Progenitor cell of endocrine pancreas (in vitro differentiated cells): Measurements from ENCODE around the gene PPP1R16B. TPM values are rescaled to one million over a fixed set of nuclear protein-coding genes. Genes with fewer than 3 reads are reported as not detected.

ENCODE experiments used
- DNase-seq: peaks from one replicate; pipeline ENCODE4 v3.0.0; 2021; ENCODE audit warnings: low spot score; ENCODE audit not compliant: unreplicated experiment
- H3K27ac Mint-ChIP-seq: 2 replicates; pipeline ENCODE4 v1.8.0; 2021; ENCODE audit warnings: mild to moderate bottlenecking, moderate library complexity, mixed read lengths
- H3K27me3 Mint-ChIP-seq: 2 replicates; pipeline ENCODE4 v1.8.0; 2021; ENCODE audit warnings: mixed read lengths
- H3K36me3 Mint-ChIP-seq: 2 replicates; pipeline ENCODE4 v1.8.0; 2022; ENCODE audit warnings: mixed read lengths; ENCODE audit not compliant: insufficient read depth
- H3K4me1 Mint-ChIP-seq: 2 replicates; pipeline ENCODE4 v1.8.0; 2021; ENCODE audit warnings: low read depth, mixed read lengths
- H3K4me3 Mint-ChIP-seq: 2 replicates; pipeline ENCODE4 v1.8.0; 2021; ENCODE audit warnings: low read depth, mild to moderate bottlenecking, moderate library complexity, mixed read lengths
- H3K9me3 Mint-ChIP-seq: 2 replicates; pipeline ENCODE4 v1.8.0; 2021; ENCODE audit warnings: low read depth, mixed read lengths
- total RNA-seq: library from RNA; stranded (reverse); gene quantifications from 2 replicates; pipeline ENCODE4 v1.2.1, GENCODE V29; 2021
- TF ChIP-seq, protein P1 (sequence below): fragments of 200-600 bp; sonication (generic); IDR thresholded peaks from one replicate; pipeline ENCODE4 v1.5.0; 2021; ENCODE audit warnings: antibody characterized with exemption, mild to moderate bottlenecking; ENCODE audit not compliant: unreplicated experiment

The PPP1R16B gene
- total RNA-seq, 1 donor from 2014 or later: not detected

DNA sequence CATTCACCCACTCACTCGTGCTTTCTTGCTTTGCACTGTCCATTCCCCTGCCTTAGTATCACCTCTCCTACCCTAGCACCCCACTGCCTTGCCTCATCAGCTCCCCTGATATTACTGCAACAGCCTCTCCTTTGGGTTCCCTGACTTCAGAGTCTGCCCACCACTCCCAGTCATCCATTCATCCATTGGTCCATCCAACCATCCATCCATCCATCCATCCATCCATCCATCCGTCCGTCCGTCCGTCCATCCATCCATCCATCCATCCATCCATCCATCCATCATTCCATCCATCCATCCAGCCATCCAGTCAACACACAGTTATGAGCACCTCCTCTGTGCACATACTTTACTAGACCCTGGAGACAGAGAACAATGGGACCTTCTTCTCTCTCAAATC is 97.8 kb downstream of the PPP1R16B start:
- no peaks in the 10 kb centered on the region for H3K9me3 Mint-ChIP-seq
- TF ChIP-seq, protein P1, sequence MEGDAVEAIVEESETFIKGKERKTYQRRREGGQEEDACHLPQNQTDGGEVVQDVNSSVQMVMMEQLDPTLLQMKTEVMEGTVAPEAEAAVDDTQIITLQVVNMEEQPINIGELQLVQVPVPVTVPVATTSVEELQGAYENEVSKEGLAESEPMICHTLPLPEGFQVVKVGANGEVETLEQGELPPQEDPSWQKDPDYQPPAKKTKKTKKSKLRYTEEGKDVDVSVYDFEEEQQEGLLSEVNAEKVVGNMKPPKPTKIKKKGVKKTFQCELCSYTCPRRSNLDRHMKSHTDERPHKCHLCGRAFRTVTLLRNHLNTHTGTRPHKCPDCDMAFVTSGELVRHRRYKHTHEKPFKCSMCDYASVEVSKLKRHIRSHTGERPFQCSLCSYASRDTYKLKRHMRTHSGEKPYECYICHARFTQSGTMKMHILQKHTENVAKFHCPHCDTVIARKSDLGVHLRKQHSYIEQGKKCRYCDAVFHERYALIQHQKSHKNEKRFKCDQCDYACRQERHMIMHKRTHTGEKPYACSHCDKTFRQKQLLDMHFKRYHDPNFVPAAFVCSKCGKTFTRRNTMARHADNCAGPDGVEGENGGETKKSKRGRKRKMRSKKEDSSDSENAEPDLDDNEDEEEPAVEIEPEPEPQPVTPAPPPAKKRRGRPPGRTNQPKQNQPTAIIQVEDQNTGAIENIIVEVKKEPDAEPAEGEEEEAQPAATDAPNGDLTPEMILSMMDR: no peak
- H3K36me3 Mint-ChIP-seq: no peaks in the 10 kb centered on the region
- no peak for DNase-seq
- H3K27ac Mint-ChIP-seq: no peak overlapping the region
- no peaks in the 10 kb centered on the region for H3K4me1 Mint-ChIP-seq
- H3K4me3 Mint-ChIP-seq: no peak overlapping the region
- peaks cover 4% of the 10 kb centered on the region for H3K27me3 Mint-ChIP-seq

DNA sequence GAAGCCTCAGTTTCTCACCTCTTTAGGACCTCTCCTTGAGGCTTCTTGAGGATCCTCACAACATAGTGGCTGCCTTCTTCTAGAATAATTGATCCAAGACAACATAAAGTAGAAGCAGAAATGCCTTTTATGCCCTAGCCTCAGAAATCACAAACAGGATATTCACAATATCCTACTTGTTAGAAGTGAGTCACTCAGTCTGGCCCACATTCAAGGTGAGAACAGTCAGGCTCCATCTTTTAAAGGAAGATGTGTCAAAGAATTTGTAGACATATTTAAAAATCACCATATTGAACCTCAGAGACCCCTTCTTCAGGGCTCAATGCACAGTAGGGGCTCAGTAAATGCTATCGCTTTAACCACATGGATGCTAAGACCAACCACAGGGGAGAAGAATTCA is 99.9 kb downstream of the PPP1R16B start:
- H3K4me3 Mint-ChIP-seq: no peak overlapping the region
- DNase-seq: no peak
- H3K4me1 Mint-ChIP-seq: no peaks in the 10 kb centered on the region
- H3K27ac Mint-ChIP-seq: no peak overlapping the region
- H3K27me3 Mint-ChIP-seq: peaks cover 4% of the 10 kb centered on the region
- H3K9me3 Mint-ChIP-seq: no peaks in the 10 kb centered on the region
- H3K36me3 Mint-ChIP-seq: no peaks in the 10 kb centered on the region
- TF ChIP-seq, protein P1: no peak

DNA sequence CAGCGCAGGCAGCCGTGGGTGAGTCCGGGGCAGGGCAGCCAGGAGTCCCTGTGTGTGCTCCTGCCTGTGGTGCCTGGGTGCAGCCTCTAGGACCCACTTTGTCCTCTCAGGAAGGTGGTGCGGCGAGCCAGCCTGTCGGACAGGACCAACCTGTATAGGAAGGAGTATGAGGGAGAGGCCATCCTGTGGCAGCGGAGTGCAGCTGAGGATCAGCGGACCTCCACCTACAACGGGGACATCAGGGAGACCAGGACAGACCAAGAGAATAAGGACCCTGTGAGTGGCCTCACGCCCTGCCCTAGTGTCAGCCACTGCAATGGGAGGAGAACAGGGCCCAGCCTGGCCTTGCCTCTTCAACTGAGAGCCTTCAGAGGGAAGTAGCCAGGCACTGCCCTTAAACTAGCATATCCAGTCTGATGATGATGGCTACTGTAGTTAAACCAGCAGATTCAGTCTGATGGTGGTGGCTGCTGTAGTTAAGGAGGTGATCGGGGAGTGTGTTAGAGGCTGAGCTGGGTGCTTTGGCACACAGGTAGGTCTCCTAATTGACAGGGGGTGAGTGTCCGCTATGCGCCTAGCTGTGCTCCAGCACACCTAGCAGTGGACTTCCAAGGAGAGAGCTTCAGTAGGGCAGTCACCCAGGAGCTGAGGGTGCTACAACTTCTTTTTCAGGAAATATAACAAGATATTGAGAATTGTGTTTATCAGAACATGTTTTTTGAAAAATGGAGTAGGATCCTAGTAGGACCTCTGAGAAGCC is 102.6 kb downstream of the PPP1R16B start:
- Mint-ChIP-seq H3K4me1 (no peaks in the 10 kb centered on the region), H3K27me3 (peaks cover 4% of the 10 kb centered on the region), H3K36me3 (no peaks in the 10 kb centered on the region), H3K4me3 (no peak overlapping the region), H3K27ac (no peak overlapping the region), H3K9me3 (no peaks in the 10 kb centered on the region)
- no peak for DNase-seq
- TF ChIP-seq, protein P1: no peak

DNA sequence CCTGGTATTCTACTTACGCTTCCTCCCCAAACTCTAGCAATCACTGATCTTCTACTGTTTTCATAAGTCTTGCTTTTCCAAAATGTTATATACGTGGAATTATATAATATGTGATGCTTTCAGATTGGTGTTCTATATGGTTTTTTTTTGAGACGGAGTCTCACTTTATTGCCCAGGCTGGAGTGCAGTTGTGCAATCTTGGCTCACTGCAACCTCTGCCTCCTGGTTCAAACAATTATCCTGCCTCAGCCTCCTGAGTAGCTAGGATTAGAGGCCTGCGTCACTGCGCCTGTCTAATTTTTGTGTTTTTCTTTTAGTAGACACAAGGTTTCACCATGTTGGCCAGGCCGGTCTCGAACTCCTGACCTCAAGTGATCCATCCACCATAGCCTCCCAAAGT is 109.9 kb downstream of the PPP1R16B start:
- H3K27me3 Mint-ChIP-seq: peaks cover 3% of the 10 kb centered on the region
- DNase-seq: no peak
- peaks cover 4% of the 10 kb centered on the region for H3K4me1 Mint-ChIP-seq
- H3K9me3 Mint-ChIP-seq: no peaks in the 10 kb centered on the region
- H3K4me3 Mint-ChIP-seq: no peak overlapping the region
- H3K27ac Mint-ChIP-seq: no peak overlapping the region
- TF ChIP-seq, protein P1: no peak
- no peaks in the 10 kb centered on the region for H3K36me3 Mint-ChIP-seq

DNA sequence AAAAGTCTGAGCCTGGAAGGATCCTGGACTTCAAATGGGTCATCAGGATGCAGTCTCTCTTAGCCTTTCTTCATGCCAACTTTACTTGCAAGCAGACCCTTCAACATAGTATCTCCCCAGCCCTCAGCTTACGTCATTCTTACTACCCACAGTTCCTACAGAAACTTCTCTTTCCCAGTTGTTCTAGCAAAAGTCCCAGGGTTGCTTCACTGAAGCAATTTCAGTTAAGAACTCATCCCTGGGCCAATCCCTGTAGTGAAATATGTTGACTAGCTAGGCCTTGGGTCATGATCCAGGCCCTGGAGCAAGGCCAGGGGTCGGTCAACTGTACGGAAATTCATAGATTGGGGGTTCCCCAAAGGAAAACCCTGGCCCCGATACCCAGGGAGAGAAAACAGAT is 112.2 kb downstream of the PPP1R16B start:
- Mint-ChIP-seq H3K4me3 (no peak overlapping the region), H3K27ac (no peak overlapping the region)
- TF ChIP-seq, protein P1: no peak

More for the DNA sequence above, 112.2 kb downstream of the PPP1R16B start:
- no peak for DNase-seq
- Mint-ChIP-seq H3K36me3 (no peaks in the 10 kb centered on the region), H3K27me3 (peaks cover 6% of the 10 kb centered on the region), H3K4me1 (peaks cover 6% of the 10 kb centered on the region), H3K9me3 (no peaks in the 10 kb centered on the region)
